GM12878 (cell line): ENCODE results near the gene AMHR2. TPM values are rescaled to one million over a fixed set of nuclear protein-coding genes. Genes with fewer than 3 reads are reported as not detected.

Source experiments
- ATAC-seq: fragments of 200-7000 bp; cut with Tn5 transposase; 3 replicates; pipeline ENCODE4 v1.9.1; 2020; ENCODE audit warnings: mild to moderate bottlenecking, moderate library complexity
- BruUV-seq: library from RNA; stranded (reverse); fragments of 400-500 nt; replicated peaks from 2 replicates; lab custom pipeline; 2021; lab: Mats Ljungman, UMichigan
- CTCF ChIA-PET: fragments of 300-600 bp; sonication (Branson Sonifier 250); formaldehyde crosslinking; extraction: SDS; loops from one replicate; lab custom pipeline; 2021; ENCODE audit warnings: inconsistent platforms; lab: Yijun Ruan, JAX
- POLR2A ChIA-PET: fragments of 350-600 bp; formaldehyde crosslinking; extraction: SDS; loops from one replicate; lab custom pipeline; 2021; ENCODE audit warnings: inconsistent platforms; lab: Charles Lee
- RAD21 ChIA-PET: fragments of 300-600 bp; sonication (Branson Sonifier 250); formaldehyde crosslinking; loops from one replicate; lab custom pipeline; 2023; ENCODE audit warnings: antibody characterized with exemption; ENCODE audit not compliant: unreplicated experiment; lab: Charles Lee
- SMC1A ChIA-PET: fragments of 300-600 bp; sonication (Branson Sonifier 250); formaldehyde crosslinking; loops from one replicate; lab custom pipeline; 2023; ENCODE audit not compliant: unreplicated experiment, uncharacterized antibody; lab: Charles Lee
- DNase-seq: peaks from one replicate; pipeline ENCODE4 v3.0.0-alpha.2; 2011; ENCODE audit warnings: low read depth, low spot score
- FAIRE-seq: peaks from 3 replicates; lab custom pipeline; 2011; peaks lifted over from hg19 to GRCh38; lab: Jason Lieb, UNC
- H2AFZ ChIP-seq: 2 replicates; pipeline ENCODE4 v1.6.0; 2011; ENCODE audit warnings: low read depth, low read length, control low read depth; ENCODE audit not compliant: control insufficient read depth
- H3K27ac ChIP-seq: 2 replicates; pipeline ENCODE4 v1.5.1; 2011; ENCODE audit warnings: control low read depth; ENCODE audit not compliant: control insufficient read depth, insufficient read depth
- H3K27me3 ChIP-seq, 2 experiments: replicated peaks in 1 of 2; 2 replicates each; pipeline versions ENCODE4 v1.6.0 to v1.6.1; 2011; ENCODE audit warnings: low read length in 1 of 2; ENCODE audit not compliant: control insufficient read depth in 2 of 2, insufficient read depth in 2 of 2
- H3K36me3 ChIP-seq, 2 experiments: 2 replicates each; pipeline ENCODE4 v1.5.1; 2011; ENCODE audit warnings: low read length in 1 of 2; ENCODE audit not compliant: control insufficient read depth in 2 of 2, insufficient read depth in 2 of 2
- H3K4me1 ChIP-seq: 2 replicates; pipeline ENCODE4 v1.6.1; 2011; ENCODE audit warnings: mild to moderate bottlenecking, low read length, moderate library complexity, mixed read lengths; ENCODE audit not compliant: control insufficient read depth, insufficient read depth
- H3K4me2 ChIP-seq: 2 replicates; pipeline ENCODE4 v1.6.0; 2011; ENCODE audit warnings: control low read depth; ENCODE audit not compliant: control insufficient read depth, insufficient read depth
- H3K4me3 ChIP-seq: fragments of 200-600 bp; sonication (generic); 2 replicates; pipeline ENCODE4 v1.5.1; 2016
- H3K79me2 ChIP-seq: 2 replicates; pipeline ENCODE4 v1.6.0; 2011; ENCODE audit warnings: low read length; ENCODE audit not compliant: control insufficient read depth, insufficient read depth
- H3K9ac ChIP-seq: 2 replicates; pipeline ENCODE4 v1.8.0; 2011; ENCODE audit warnings: low read length, control low read depth, mixed read lengths; ENCODE audit not compliant: control insufficient read depth, insufficient read depth
- H3K9me3 ChIP-seq: replicated peaks from 3 replicates; pipeline ENCODE4 v1.5.1; 2011; ENCODE audit warnings: mild to moderate bottlenecking, low read length; ENCODE audit not compliant: control insufficient read depth, insufficient read depth
- H4K20me1 ChIP-seq: 2 replicates; pipeline ENCODE4 v1.6.0; 2011; ENCODE audit not compliant: control insufficient read depth, insufficient read depth
- BACH1 ChIP-seq: fragments of 450-650 bp; IDR thresholded peaks from 2 replicates; pipeline ENCODE4 v1.6.1; 2017; ENCODE audit warnings: mild to moderate bottlenecking, borderline replicate concordance
- ETV6 ChIP-seq, 2 experiments: fragments of 450-650 bp in 1 of 2; IDR thresholded peaks in 1 of 2; conservative IDR thresholded peaks in 1 of 2; 2 replicates each; pipeline ENCODE4 v1.6.1; 2014; ENCODE audit warnings: antibody characterized with exemption in 1 of 2, borderline replicate concordance in 1 of 2, low read depth in 1 of 2, mild to moderate bottlenecking in 1 of 2, moderate library complexity in 1 of 2
- JUND ChIP-seq: IDR thresholded peaks from 2 replicates; pipeline ENCODE4 v1.6.1; 2012; ENCODE audit warnings: low read depth, mild to moderate bottlenecking, low read length, improper control_type of control experiment, moderate library complexity
- POLR2AphosphoS5 ChIP-seq: IDR thresholded peaks from 2 replicates; pipeline ENCODE4 v1.6.1; 2011; ENCODE audit warnings: mild to moderate bottlenecking, low read length, inconsistent platforms
- SPI1 ChIP-seq: IDR thresholded peaks from 2 replicates; pipeline ENCODE4 v1.6.1; 2011; ENCODE audit warnings: low read depth, mild to moderate bottlenecking, low read length, moderate library complexity, borderline replicate concordance; ENCODE audit not compliant: insufficient read depth
- WRNIP1 ChIP-seq: IDR thresholded peaks from 2 replicates; pipeline ENCODE4 v1.6.1; 2011; ENCODE audit warnings: low read depth, low read length, improper control_type of control experiment, borderline replicate concordance
- WGBS: methylation state at CpG from one replicate; pipeline ENCODE4 v1.1.6; 2016; ENCODE audit warnings: low lambda C conversion rate; ENCODE audit not compliant: insufficient replicate concordance, insufficient coverage; ENCODE audit errors: missing lambda C conversion rate; 5-methylcytosine and 5-hydroxymethylcytosine counted together
- in situ Hi-C: fragments of 300-500 bp; cut with MboI; formaldehyde crosslinking; loops from 9 replicates; pipeline ENCODE4 v1.14.3; 2018; ENCODE audit warnings: mixed read lengths
- intact Hi-C: fragments of 100-400 bp; cut with micrococcal nuclease; formaldehyde crosslinking; loops from one replicate; pipeline ENCODE4 v1.14.2; 2022; ENCODE audit not compliant: unreplicated experiment
- polyA plus RNA-seq, 11 experiments: library from polyadenylated mRNA; depleted of rRNA in 4 of 11; unstranded in 6 of 11; stranded (reverse) in 5 of 11; fragments of >200 nt; fragmentation: Nextera tagmentation in 4 of 11; fragmentation: Illumina TruSeq in 1 of 11; extraction: Ambion mirVana in 4 of 11; extraction: Trizol in 1 of 11; gene quantifications; 1 replicate in 1 of 11; 2 replicates in 10 of 11; pipeline versions ENCODE4 v1.2.1 to v1.2.3, GENCODE V29; 2011 to 2016; ENCODE audit warnings: inconsistent platforms in 2 of 11, missing spikeins in 2 of 11, low read depth in 1 of 11
- total RNA-seq, 4 experiments: library from RNA; depleted of rRNA in 3 of 4; stranded (reverse); fragments of >200 nt in 3 of 4; fragmentation: Illumina TruSeq in 1 of 4; extraction: Trizol in 1 of 4; gene quantifications; 2 replicates each; pipeline versions ENCODE4 v1.2.1 to v1.2.3, GENCODE V29; 2013 to 2021
- TF ChIP-seq, protein P1 (sequence below), 3 experiments: IDR thresholded peaks in 2 of 3; conservative IDR thresholded peaks in 1 of 3; 2 replicates each; pipeline ENCODE4 v1.5.1; 2011; ENCODE audit warnings: low read depth in 3 of 3, low read length in 3 of 3, mild to moderate bottlenecking in 3 of 3, control low read depth in 2 of 3, moderate library complexity in 2 of 3, inconsistent platforms in 1 of 3, mixed read lengths in 1 of 3; ENCODE audit not compliant: control insufficient read depth in 2 of 3, insufficient read depth in 1 of 3; ENCODE audit errors: extremely low read depth in 1 of 3
- TF ChIP-seq, protein P2 (sequence below): fragments of 450-650 bp; IDR thresholded peaks from 2 replicates; pipeline ENCODE4 v1.6.1; 2017; ENCODE audit warnings: mild to moderate bottlenecking, moderate library complexity

The AMHR2 gene
- total and polyA plus RNA-seq, 10 of the 15 experiments (the other 5 are each of a cell fraction or from before 2014, with no cell fraction given): 0.06 TPM; not detected in 9

DNA sequence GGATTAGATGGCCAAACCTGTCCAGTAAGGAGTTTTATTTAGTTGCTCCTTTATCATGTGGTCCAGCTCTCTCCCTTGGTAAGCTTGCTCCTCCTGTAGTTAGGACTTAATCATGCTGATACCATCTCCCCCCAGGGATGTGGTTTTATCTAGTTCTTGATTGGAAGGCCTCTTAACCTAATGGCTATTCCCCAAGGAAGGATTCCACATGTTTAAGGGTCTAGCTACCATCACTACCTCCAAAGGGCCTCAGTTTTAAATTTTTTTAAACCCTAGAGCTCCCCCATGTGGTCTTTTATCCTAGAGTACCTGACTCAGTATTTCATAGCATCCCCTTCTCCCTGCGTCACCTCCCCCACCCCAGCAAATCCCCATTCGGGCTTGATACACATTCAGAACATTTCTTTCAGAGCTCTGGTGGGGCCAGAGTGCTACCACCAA lies 53.1 kb downstream of the AMHR2 start:
- H3K27ac ChIP-seq: no peak overlapping the region
- in situ Hi-C loops (loop anchor here (10.0 kb wide), 1 partner anchor 452 kb away; no protein-coding TSS in a partner anchor), intact Hi-C loops (no loop called here)
- DNase-seq (no peak), ATAC-seq (peak; percentile 60), FAIRE-seq (no peak)
- peaks cover 3% of the 10 kb centered on the region for H4K20me1 ChIP-seq
- H3K27me3 ChIP-seq: no peaks in the 10 kb centered on the region
- H3K79me2 ChIP-seq: peaks cover 2% of the 10 kb centered on the region; the same call in 1 of the 2 replicates
- no peak overlapping the region for H3K9ac ChIP-seq
- peaks cover 25 to 50% of the 10 kb centered on the region in 2 experiments for H3K36me3 ChIP-seq
- no peaks in the 10 kb centered on the region for H3K9me3 ChIP-seq
- ChIA-PET SMC1A (interaction anchor here (0.7 to 6.5 kb wide), 11 partner anchors 9 to 153 kb away, joined by 3 to 32 read pairs (median 3); partner anchors contain the start of gene NPFF), RAD21 (interaction anchor here (0.5 to 4.2 kb wide), 4 partner anchors 8 to 124 kb away, joined by 3 to 15 read pairs (median 4); no protein-coding TSS in a partner anchor), CTCF (interaction anchor here (0.6 to 4.4 kb wide), 29 partner anchors 9 to 938 kb away, joined by 3 to 30 read pairs (median 4); partner anchors contain the start of gene TARBP2), POLR2A (interaction anchor here (0.6 to 1.5 kb wide), 3 partner anchors 9 to 132 kb away, joined by 3 to 4 read pairs (median 4); no protein-coding TSS in a partner anchor)
- WGBS: 66% methylated on average over 2 of the region's 2 CpGs
- H2AFZ ChIP-seq: no peak overlapping the region
- BruUV-seq: no TSS peak
- no peak overlapping the region for H3K4me3 ChIP-seq
- TF ChIP-seq, protein P1, sequence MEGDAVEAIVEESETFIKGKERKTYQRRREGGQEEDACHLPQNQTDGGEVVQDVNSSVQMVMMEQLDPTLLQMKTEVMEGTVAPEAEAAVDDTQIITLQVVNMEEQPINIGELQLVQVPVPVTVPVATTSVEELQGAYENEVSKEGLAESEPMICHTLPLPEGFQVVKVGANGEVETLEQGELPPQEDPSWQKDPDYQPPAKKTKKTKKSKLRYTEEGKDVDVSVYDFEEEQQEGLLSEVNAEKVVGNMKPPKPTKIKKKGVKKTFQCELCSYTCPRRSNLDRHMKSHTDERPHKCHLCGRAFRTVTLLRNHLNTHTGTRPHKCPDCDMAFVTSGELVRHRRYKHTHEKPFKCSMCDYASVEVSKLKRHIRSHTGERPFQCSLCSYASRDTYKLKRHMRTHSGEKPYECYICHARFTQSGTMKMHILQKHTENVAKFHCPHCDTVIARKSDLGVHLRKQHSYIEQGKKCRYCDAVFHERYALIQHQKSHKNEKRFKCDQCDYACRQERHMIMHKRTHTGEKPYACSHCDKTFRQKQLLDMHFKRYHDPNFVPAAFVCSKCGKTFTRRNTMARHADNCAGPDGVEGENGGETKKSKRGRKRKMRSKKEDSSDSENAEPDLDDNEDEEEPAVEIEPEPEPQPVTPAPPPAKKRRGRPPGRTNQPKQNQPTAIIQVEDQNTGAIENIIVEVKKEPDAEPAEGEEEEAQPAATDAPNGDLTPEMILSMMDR (IDR thresholded peaks at IDR 0.05 in 2 of 3, conservative IDR thresholded peaks at IDR 0.05 in 1 of 3; ENCODE audit: control insufficient read depth in 2 of 3, extremely low read depth in 1 of 3, insufficient read depth in 1 of 3, low read depth in 3 of 3, low read length in 3 of 3): peak in 2 of 3 experiments; percentile 10 to 34; a peak in 2 of 6 replicates
- TF ChIP-seq JUND (no peak), SPI1 (no peak), POLR2AphosphoS5 (peak; percentile 36; the same call in 1 of the 2 replicates), BACH1 (no peak), WRNIP1 (no peak), ETV6 (conservative IDR thresholded peaks at IDR 0.05 in 1 of 2, IDR thresholded peaks at IDR 0.05 in 1 of 2; ENCODE audit: borderline replicate concordance in 1 of 2, low read depth in 1 of 2) (no peak)
- TF ChIP-seq, protein P2, sequence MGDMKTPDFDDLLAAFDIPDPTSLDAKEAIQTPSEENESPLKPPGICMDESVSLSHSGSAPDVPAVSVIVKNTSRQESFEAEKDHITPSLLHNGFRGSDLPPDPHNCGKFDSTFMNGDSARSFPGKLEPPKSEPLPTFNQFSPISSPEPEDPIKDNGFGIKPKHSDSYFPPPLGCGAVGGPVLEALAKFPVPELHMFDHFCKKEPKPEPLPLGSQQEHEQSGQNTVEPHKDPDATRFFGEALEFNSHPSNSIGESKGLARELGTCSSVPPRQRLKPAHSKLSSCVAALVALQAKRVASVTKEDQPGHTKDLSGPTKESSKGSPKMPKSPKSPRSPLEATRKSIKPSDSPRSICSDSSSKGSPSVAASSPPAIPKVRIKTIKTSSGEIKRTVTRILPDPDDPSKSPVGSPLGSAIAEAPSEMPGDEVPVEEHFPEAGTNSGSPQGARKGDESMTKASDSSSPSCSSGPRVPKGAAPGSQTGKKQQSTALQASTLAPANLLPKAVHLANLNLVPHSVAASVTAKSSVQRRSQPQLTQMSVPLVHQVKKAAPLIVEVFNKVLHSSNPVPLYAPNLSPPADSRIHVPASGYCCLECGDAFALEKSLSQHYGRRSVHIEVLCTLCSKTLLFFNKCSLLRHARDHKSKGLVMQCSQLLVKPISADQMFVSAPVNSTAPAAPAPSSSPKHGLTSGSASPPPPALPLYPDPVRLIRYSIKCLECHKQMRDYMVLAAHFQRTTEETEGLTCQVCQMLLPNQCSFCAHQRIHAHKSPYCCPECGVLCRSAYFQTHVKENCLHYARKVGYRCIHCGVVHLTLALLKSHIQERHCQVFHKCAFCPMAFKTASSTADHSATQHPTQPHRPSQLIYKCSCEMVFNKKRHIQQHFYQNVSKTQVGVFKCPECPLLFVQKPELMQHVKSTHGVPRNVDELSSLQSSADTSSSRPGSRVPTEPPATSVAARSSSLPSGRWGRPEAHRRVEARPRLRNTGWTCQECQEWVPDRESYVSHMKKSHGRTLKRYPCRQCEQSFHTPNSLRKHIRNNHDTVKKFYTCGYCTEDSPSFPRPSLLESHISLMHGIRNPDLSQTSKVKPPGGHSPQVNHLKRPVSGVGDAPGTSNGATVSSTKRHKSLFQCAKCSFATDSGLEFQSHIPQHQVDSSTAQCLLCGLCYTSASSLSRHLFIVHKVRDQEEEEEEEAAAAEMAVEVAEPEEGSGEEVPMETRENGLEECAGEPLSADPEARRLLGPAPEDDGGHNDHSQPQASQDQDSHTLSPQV: no peak
- H3K4me1 ChIP-seq: 0 out of 2 replicates have a peak, but pooled peaks cover 2% of the 10 kb centered on the region
- H3K4me2 ChIP-seq: no peak overlapping the region
